SK-N-SH (cell line): ENCODE measurements around the gene TRNP1. TPM values are rescaled to one million over a fixed set of nuclear protein-coding genes. Genes with fewer than 3 reads are reported as not detected.
A peak's percentile ranks its signal among the peaks of the same experiment; 100 is the strongest.

Experiments
- CTCF ChIA-PET: fragments of 300-600, 350-600 bp; formaldehyde crosslinking; extraction: SDS; loops from one replicate; lab custom pipeline; 2021; lab: Yijun Ruan, JAX
- POLR2A ChIA-PET: fragments of 350-600 bp; sonication (Branson Sonifier 250); formaldehyde crosslinking; extraction: SDS; loops from one replicate; lab custom pipeline; 2020; ENCODE audit warnings: antibody characterized with exemption, inconsistent platforms; lab: Yijun Ruan, JAX
- DNase-seq: peaks from one replicate; pipeline ENCODE4 v3.0.0; 2012
- H2AFZ ChIP-seq: fragments of 200-600 bp; sonication (generic); 2 replicates; pipeline ENCODE4 v1.8.1; 2016; ENCODE audit warnings: antibody characterized with exemption, mild to moderate bottlenecking, low read depth
- H3F3A ChIP-seq: fragments of 200-600 bp; sonication (generic); replicated peaks from 2 replicates; pipeline ENCODE3; 2016; ENCODE audit warnings: antibody characterized with exemption, mild to moderate bottlenecking; ENCODE audit not compliant: insufficient read depth
- H3K27ac ChIP-seq, 2 experiments: fragments of 200-500 bp in 1 of 2; fragments of 200-600 bp in 1 of 2; sonication (Bioruptor generic) in 1 of 2; sonication (generic), shearing (Covaris generic) in 1 of 2; 2 replicates each; pipeline versions ENCODE4 v1.5.1 to v1.6.1; 2014 to 2016; ENCODE audit warnings: low read depth in 2 of 2, inconsistent platforms in 1 of 2, low read length in 1 of 2, mild to moderate bottlenecking in 1 of 2, mixed read lengths in 1 of 2
- H3K27me3 ChIP-seq: fragments of 200-600 bp; sonication (generic), shearing (Covaris generic); 2 replicates; pipeline ENCODE4 v1.6.1; 2016; ENCODE audit warnings: mixed run types; ENCODE audit not compliant: insufficient read depth
- H3K36me3 ChIP-seq, 2 experiments: fragments of 200-500 bp in 1 of 2; fragments of 200-600 bp in 1 of 2; sonication (Bioruptor generic) in 1 of 2; sonication (generic) in 1 of 2; replicated peaks in 1 of 2; 2 replicates each; pipeline versions ENCODE3 to v1.5.1; 2014 to 2016; ENCODE audit warnings: low read length in 1 of 2, mild to moderate bottlenecking in 1 of 2; ENCODE audit not compliant: insufficient read depth in 2 of 2, control insufficient read depth in 1 of 2
- H3K4me1 ChIP-seq, 2 experiments: fragments of 200-500 bp in 1 of 2; fragments of 200-600 bp in 1 of 2; sonication (Bioruptor generic) in 1 of 2; sonication (generic), shearing (Covaris generic) in 1 of 2; 2 replicates each; pipeline versions ENCODE4 v1.5.1 to v1.6.1; 2014 to 2016; ENCODE audit warnings: low read depth in 1 of 2, low read length in 1 of 2, mixed run types in 1 of 2; ENCODE audit not compliant: insufficient read depth in 2 of 2, control insufficient read depth in 1 of 2
- H3K4me2 ChIP-seq: fragments of 200-600 bp; sonication (generic), shearing (Covaris generic); 2 replicates; pipeline ENCODE4 v1.6.1; 2017; ENCODE audit warnings: mixed run types
- H3K4me3 ChIP-seq, 2 experiments: fragments of 200-500 bp in 1 of 2; fragments of 200-600 bp in 1 of 2; sonication (Bioruptor generic) in 1 of 2; sonication (generic), shearing (Covaris generic) in 1 of 2; 2 replicates each; pipeline versions ENCODE4 v1.5.1 to v1.8.1; 2014 to 2016; ENCODE audit warnings: low read depth in 2 of 2, inconsistent platforms in 1 of 2, low read length in 1 of 2, mild to moderate bottlenecking in 1 of 2, mixed read lengths in 1 of 2, moderate library complexity in 1 of 2
- H3K79me2 ChIP-seq: fragments of 200-600 bp; sonication (generic); 2 replicates; pipeline ENCODE4 v1.8.1; 2017; ENCODE audit warnings: mild to moderate bottlenecking; ENCODE audit not compliant: insufficient read depth
- H3K9ac ChIP-seq: fragments of 200-600 bp; sonication (generic); 2 replicates; pipeline ENCODE4 v1.6.1; 2017; ENCODE audit warnings: mixed run types
- H3K9me2 ChIP-seq: fragments of 200-600 bp; sonication (generic); 2 replicates; pipeline ENCODE4 v1.6.1; 2017; ENCODE audit warnings: mixed run types
- H3K9me3 ChIP-seq: fragments of 200-600 bp; sonication (generic); 2 replicates; pipeline ENCODE4 v1.6.1; 2017; ENCODE audit warnings: mixed run types, mild to moderate bottlenecking, moderate library complexity
- H4K20me1 ChIP-seq: fragments of 200-600 bp; sonication (generic); 2 replicates; pipeline ENCODE4 v1.6.1; 2017; ENCODE audit warnings: mild to moderate bottlenecking, mixed run types; ENCODE audit not compliant: insufficient read depth
- CHD2 ChIP-seq: fragments of 150-350 bp; IDR thresholded peaks from 2 replicates; pipeline ENCODE4 v1.6.1; 2018; ENCODE audit warnings: low read length; ENCODE audit not compliant: partially characterized antibody
- ELF1 ChIP-seq: IDR thresholded peaks from 2 replicates; pipeline ENCODE4 v1.4.0; 2012
- EP300 ChIP-seq, 2 experiments: IDR thresholded peaks; 2 replicates each; pipeline versions ENCODE4 v1.4.0 to v1.6.1; 2012; ENCODE audit warnings: borderline replicate concordance in 1 of 2, low read depth in 1 of 2, low read length in 1 of 2
- EZH2phosphoT487 ChIP-seq: fragments of 200-600 bp; sonication (generic); IDR thresholded peaks from 2 replicates; pipeline ENCODE4 v1.6.1; 2017; ENCODE audit warnings: low read depth, mixed run types, mild to moderate bottlenecking, antibody characterized with exemption, moderate library complexity, borderline replicate concordance
- FOXJ3 ChIP-seq: sonication (generic); formaldehyde crosslinking; IDR thresholded peaks from 2 replicates; pipeline ENCODE4 v1.5.1; 2020; ENCODE audit warnings: mild to moderate bottlenecking, missing genetic modification reagents
- FOXM1 ChIP-seq: IDR thresholded peaks from 2 replicates; pipeline ENCODE4 v1.4.0; 2012; ENCODE audit warnings: low read depth, mild to moderate bottlenecking
- GABPA ChIP-seq: IDR thresholded peaks from 2 replicates; pipeline ENCODE4 v1.4.0; 2012; ENCODE audit warnings: low read depth, mild to moderate bottlenecking
- GATA2 ChIP-seq: sonication (generic); formaldehyde crosslinking; IDR thresholded peaks from 2 replicates; pipeline ENCODE4 v1.5.0; 2020; ENCODE audit warnings: mild to moderate bottlenecking, missing genetic modification reagents
- JUND ChIP-seq: IDR thresholded peaks from 2 replicates; pipeline ENCODE4 v1.4.0; 2012
- MEF2A ChIP-seq: IDR thresholded peaks from 2 replicates; pipeline ENCODE4 v1.4.0; 2012; ENCODE audit warnings: low read depth, borderline replicate concordance
- MXI1 ChIP-seq: IDR thresholded peaks from 2 replicates; pipeline ENCODE4 v1.6.1; 2012; ENCODE audit warnings: mild to moderate bottlenecking, low read depth, low read length, improper control_type of control experiment
- NFIC ChIP-seq: IDR thresholded peaks from 2 replicates; pipeline ENCODE4 v1.4.0; 2012; ENCODE audit warnings: borderline replicate concordance
- NRF1 ChIP-seq: IDR thresholded peaks from 2 replicates; pipeline ENCODE4 v1.6.1; 2012; ENCODE audit warnings: low read depth, mild to moderate bottlenecking, low read length
- POLR2AphosphoS5 ChIP-seq: IDR thresholded peaks from 2 replicates; pipeline ENCODE4 v1.6.1; 2012; ENCODE audit warnings: low read depth, low read length
- RAD21 ChIP-seq: IDR thresholded peaks from 2 replicates; pipeline ENCODE4 v1.6.1; 2012; ENCODE audit warnings: mild to moderate bottlenecking, low read length
- RCOR1 ChIP-seq: fragments of 150-350 bp; IDR thresholded peaks from 2 replicates; pipeline ENCODE4 v1.6.1; 2017; ENCODE audit warnings: antibody characterized with exemption, low read length
- RFX5 ChIP-seq: IDR thresholded peaks from 2 replicates; pipeline ENCODE4 v1.6.1; 2012; ENCODE audit warnings: mild to moderate bottlenecking, improper control_type of control experiment, low read length
- RXRA ChIP-seq: IDR thresholded peaks from 2 replicates; pipeline ENCODE4 v1.4.0; 2012; ENCODE audit warnings: low read depth, mild to moderate bottlenecking, borderline replicate concordance
- SIN3A ChIP-seq: IDR thresholded peaks from 2 replicates; pipeline ENCODE4 v1.6.1; 2012; ENCODE audit warnings: low read depth, mild to moderate bottlenecking, low read length, moderate library complexity, borderline replicate concordance
- SMC3 ChIP-seq: IDR thresholded peaks from 2 replicates; pipeline ENCODE4 v1.6.1; 2012; ENCODE audit warnings: low read depth, low read length, improper control_type of control experiment
- TCF12 ChIP-seq: IDR thresholded peaks from 2 replicates; pipeline ENCODE4 v1.4.0; 2012
- TEAD4 ChIP-seq: IDR thresholded peaks from 2 replicates; pipeline ENCODE4 v1.4.0; 2012; ENCODE audit warnings: mild to moderate bottlenecking, borderline replicate concordance; ENCODE audit not compliant: insufficient read depth
- YY1 ChIP-seq: IDR thresholded peaks from 2 replicates; pipeline ENCODE4 v1.4.0; 2012; ENCODE audit warnings: low read depth, mild to moderate bottlenecking
- WGBS: methylation state at CpG from one replicate; pipeline ENCODE4 v1.1.6; 2017; ENCODE audit warnings: low lambda C conversion rate; 5-methylcytosine and 5-hydroxymethylcytosine counted together
- polyA plus RNA-seq, 3 experiments: library from polyadenylated mRNA; depleted of rRNA; stranded (reverse); fragments of >200 nt; gene quantifications; 2 replicates each; pipeline ENCODE4 v1.2.3, GENCODE V29; 2012
- TF ChIP-seq, protein P1 (sequence below): IDR thresholded peaks from 2 replicates; pipeline ENCODE4 v1.6.1; 2012; ENCODE audit warnings: mild to moderate bottlenecking, low read depth, low read length, moderate library complexity
- TF ChIP-seq, protein P2 (sequence below): IDR thresholded peaks from 2 replicates; pipeline ENCODE4 v1.4.0; 2012; ENCODE audit warnings: low read depth, borderline replicate concordance
- TF ChIP-seq, protein P3 (sequence below): IDR thresholded peaks from 2 replicates; pipeline ENCODE4 v1.4.0; 2012; ENCODE audit warnings: low read depth, borderline replicate concordance
- TF ChIP-seq, protein P4 (sequence below): fragments of 200-600 bp; sonication (generic); IDR thresholded peaks from 2 replicates; pipeline ENCODE4 v1.6.1; 2017; ENCODE audit warnings: antibody characterized with exemption, mild to moderate bottlenecking, moderate library complexity
- TF ChIP-seq, protein P5 (sequence below): IDR thresholded peaks from 2 replicates; pipeline ENCODE4 v1.4.0; 2012; ENCODE audit warnings: low read depth

TRNP1 gene
- polyA plus RNA-seq, 1 of the 3 experiments (the other 2 are of a cell fraction), result 8.8 TPM

DNA sequence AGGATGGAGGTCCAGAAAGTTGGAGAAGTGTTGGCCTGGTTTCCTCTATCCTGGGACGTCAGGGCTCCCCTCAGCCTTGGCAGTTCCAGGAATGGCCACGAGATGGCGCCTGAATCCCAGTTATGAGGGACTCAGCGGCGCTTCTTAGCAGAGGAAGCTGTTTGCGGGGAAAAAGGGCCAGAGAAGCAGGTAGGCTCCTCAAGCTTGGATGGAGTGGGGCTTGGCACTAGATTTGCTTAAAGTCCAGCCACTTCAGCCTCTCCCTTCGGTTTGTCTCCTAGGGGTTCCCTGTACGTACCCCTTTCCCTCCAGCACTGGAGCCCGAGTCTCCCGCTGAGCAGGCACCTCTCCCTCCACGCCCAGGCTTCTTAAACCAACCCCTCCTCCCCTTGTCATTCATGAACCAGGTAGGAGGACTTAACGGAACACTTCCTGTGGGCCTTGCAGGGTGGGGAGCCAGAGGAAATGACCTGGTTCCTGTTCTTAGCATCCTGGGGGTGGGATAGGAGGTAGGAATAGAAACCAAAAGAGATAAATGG, 51.2 kb downstream of the TRNP1 start:
- no peak overlapping the region for H3K4me2 ChIP-seq
- no peak overlapping the region for H3K27ac ChIP-seq
- H2AFZ ChIP-seq, result peak overlapping the region; percentile 88
- H3K79me2 ChIP-seq, result no peaks in the 10 kb centered on the region
- H3F3A ChIP-seq, result no peaks in the 10 kb centered on the region
- no peaks in the 10 kb centered on the region for H3K9me2 ChIP-seq
- no peak overlapping the region for H3K9ac ChIP-seq
- H3K9me3 ChIP-seq, result no peaks in the 10 kb centered on the region
- ChIA-PET POLR2A (no interaction called here), CTCF (interaction anchor here (0.6 to 38.3 kb wide), 59 partner anchors 12 to 644 kb away, joined by 3 to 1084 read pairs (median 4); partner anchors contain the start of genes CD164L2, TRNP1 and WDTC1)
- 16% methylated on average over 6 of the region's 12 CpGs for WGBS
- no peaks in the 10 kb centered on the region for H4K20me1 ChIP-seq
- no peaks in the 10 kb centered on the region for H3K36me3 ChIP-seq
- H3K4me3 ChIP-seq, result no peak overlapping the region; a peak in 1 of 4 replicates
- no peaks in the 10 kb centered on the region for H3K27me3 ChIP-seq
- no peaks in the 10 kb centered on the region for H3K4me1 ChIP-seq
- peak; percentile 82 for DNase-seq
- TF ChIP-seq, protein P1, sequence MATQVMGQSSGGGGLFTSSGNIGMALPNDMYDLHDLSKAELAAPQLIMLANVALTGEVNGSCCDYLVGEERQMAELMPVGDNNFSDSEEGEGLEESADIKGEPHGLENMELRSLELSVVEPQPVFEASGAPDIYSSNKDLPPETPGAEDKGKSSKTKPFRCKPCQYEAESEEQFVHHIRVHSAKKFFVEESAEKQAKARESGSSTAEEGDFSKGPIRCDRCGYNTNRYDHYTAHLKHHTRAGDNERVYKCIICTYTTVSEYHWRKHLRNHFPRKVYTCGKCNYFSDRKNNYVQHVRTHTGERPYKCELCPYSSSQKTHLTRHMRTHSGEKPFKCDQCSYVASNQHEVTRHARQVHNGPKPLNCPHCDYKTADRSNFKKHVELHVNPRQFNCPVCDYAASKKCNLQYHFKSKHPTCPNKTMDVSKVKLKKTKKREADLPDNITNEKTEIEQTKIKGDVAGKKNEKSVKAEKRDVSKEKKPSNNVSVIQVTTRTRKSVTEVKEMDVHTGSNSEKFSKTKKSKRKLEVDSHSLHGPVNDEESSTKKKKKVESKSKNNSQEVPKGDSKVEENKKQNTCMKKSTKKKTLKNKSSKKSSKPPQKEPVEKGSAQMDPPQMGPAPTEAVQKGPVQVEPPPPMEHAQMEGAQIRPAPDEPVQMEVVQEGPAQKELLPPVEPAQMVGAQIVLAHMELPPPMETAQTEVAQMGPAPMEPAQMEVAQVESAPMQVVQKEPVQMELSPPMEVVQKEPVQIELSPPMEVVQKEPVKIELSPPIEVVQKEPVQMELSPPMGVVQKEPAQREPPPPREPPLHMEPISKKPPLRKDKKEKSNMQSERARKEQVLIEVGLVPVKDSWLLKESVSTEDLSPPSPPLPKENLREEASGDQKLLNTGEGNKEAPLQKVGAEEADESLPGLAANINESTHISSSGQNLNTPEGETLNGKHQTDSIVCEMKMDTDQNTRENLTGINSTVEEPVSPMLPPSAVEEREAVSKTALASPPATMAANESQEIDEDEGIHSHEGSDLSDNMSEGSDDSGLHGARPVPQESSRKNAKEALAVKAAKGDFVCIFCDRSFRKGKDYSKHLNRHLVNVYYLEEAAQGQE, result no peak
- no peak for TF ChIP-seq JUND
- TF ChIP-seq ELF1, result no peak
- TF ChIP-seq FOXM1, result no peak
- TF ChIP-seq RAD21, result peak; percentile 96
- TF ChIP-seq, protein P2, sequence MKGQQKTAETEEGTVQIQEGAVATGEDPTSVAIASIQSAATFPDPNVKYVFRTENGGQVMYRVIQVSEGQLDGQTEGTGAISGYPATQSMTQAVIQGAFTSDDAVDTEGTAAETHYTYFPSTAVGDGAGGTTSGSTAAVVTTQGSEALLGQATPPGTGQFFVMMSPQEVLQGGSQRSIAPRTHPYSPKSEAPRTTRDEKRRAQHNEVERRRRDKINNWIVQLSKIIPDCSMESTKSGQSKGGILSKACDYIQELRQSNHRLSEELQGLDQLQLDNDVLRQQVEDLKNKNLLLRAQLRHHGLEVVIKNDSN, result no peak
- TF ChIP-seq, protein P3, sequence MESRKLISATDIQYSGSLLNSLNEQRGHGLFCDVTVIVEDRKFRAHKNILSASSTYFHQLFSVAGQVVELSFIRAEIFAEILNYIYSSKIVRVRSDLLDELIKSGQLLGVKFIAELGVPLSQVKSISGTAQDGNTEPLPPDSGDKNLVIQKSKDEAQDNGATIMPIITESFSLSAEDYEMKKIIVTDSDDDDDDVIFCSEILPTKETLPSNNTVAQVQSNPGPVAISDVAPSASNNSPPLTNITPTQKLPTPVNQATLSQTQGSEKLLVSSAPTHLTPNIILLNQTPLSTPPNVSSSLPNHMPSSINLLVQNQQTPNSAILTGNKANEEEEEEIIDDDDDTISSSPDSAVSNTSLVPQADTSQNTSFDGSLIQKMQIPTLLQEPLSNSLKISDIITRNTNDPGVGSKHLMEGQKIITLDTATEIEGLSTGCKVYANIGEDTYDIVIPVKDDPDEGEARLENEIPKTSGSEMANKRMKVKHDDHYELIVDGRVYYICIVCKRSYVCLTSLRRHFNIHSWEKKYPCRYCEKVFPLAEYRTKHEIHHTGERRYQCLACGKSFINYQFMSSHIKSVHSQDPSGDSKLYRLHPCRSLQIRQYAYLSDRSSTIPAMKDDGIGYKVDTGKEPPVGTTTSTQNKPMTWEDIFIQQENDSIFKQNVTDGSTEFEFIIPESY, result no peak
- peak; percentile 11 for TF ChIP-seq CHD2
- no peak for TF ChIP-seq GATA2 (CRISPR knock-in tag)
- no peak for TF ChIP-seq YY1
- TF ChIP-seq RCOR1, result no peak
- no peak for TF ChIP-seq MXI1
- TF ChIP-seq, protein P4, sequence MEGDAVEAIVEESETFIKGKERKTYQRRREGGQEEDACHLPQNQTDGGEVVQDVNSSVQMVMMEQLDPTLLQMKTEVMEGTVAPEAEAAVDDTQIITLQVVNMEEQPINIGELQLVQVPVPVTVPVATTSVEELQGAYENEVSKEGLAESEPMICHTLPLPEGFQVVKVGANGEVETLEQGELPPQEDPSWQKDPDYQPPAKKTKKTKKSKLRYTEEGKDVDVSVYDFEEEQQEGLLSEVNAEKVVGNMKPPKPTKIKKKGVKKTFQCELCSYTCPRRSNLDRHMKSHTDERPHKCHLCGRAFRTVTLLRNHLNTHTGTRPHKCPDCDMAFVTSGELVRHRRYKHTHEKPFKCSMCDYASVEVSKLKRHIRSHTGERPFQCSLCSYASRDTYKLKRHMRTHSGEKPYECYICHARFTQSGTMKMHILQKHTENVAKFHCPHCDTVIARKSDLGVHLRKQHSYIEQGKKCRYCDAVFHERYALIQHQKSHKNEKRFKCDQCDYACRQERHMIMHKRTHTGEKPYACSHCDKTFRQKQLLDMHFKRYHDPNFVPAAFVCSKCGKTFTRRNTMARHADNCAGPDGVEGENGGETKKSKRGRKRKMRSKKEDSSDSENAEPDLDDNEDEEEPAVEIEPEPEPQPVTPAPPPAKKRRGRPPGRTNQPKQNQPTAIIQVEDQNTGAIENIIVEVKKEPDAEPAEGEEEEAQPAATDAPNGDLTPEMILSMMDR, result peak; percentile 95
- TF ChIP-seq TCF12, result no peak
- TF ChIP-seq TEAD4, result no peak
- no peak for TF ChIP-seq NFIC
- no peak for TF ChIP-seq EZH2phosphoT487
- no peak for TF ChIP-seq SIN3A
- no peak for TF ChIP-seq POLR2AphosphoS5
- TF ChIP-seq SMC3, result peak; percentile 94
- no peak for TF ChIP-seq RFX5
- peak; percentile 19; the same call in 1 of the 2 replicates for TF ChIP-seq NRF1
- TF ChIP-seq MEF2A, result no peak
- TF ChIP-seq GABPA, result no peak
- no peak for TF ChIP-seq FOXJ3 (CRISPR knock-in tag)
- TF ChIP-seq, protein P5, sequence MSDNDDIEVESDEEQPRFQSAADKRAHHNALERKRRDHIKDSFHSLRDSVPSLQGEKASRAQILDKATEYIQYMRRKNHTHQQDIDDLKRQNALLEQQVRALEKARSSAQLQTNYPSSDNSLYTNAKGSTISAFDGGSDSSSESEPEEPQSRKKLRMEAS, result no peak
- no peak for TF ChIP-seq RXRA
- TF ChIP-seq EP300 (IDR thresholded peaks at IDR 0.05; ENCODE audit: borderline replicate concordance in 1 of 2, low read depth in 1 of 2, low read length in 1 of 2), result no peak
